GM12801 (cell line): Measurements from ENCODE around the gene KIAA0513.

ENCODE experiments used
- CTCF ChIP-seq: IDR thresholded peaks from one replicate; pipeline ENCODE4 v1.5.1; 2011; ENCODE audit warnings: control low read depth; ENCODE audit not compliant: insufficient read length; ENCODE audit errors: extremely low read depth

The KIAA0513 gene

GRCh38 chr16:85033171-85033570, 5.6 kb downstream of the KIAA0513 start:
- no peak for TF ChIP-seq CTCF

GRCh38 chr16:85034591-85035433, 7.2 kb downstream of the KIAA0513 start:
- TF ChIP-seq CTCF: no peak

GRCh38 chr16:85036236-85037049, 8.8 kb downstream of the KIAA0513 start:
- TF ChIP-seq CTCF: no peak

- no peak for TF ChIP-seq CTCF
Observed at GRCh38 chr16:85037050-85037410, 9.4 kb downstream of the KIAA0513 start.

- TF ChIP-seq CTCF: no peak
Observed at GRCh38 chr16:85037721-85038120, 10.1 kb downstream of the KIAA0513 start.

GRCh38 chr16:85040685-85041084, 13.1 kb downstream of the KIAA0513 start:
- no peak for TF ChIP-seq CTCF
